Endodermal cell (in vitro differentiated cells): ENCODE measurements around the gene TRIM9. TPM values are rescaled to one million over a fixed set of nuclear protein-coding genes. Genes with fewer than 3 reads are reported as not detected.

Experiments
- DNase-seq: peaks from one replicate; pipeline ENCODE4 v3.0.0-alpha.2; 2017
- H3K27ac ChIP-seq: 2 replicates; pipeline ENCODE4 v1.5.1; 2013; ENCODE audit warnings: mild to moderate bottlenecking, low read depth, low read length, moderate library complexity
- H3K27me3 ChIP-seq: 2 replicates; pipeline ENCODE4 v1.6.1; 2013; ENCODE audit warnings: mild to moderate bottlenecking, low read length, moderate library complexity; ENCODE audit not compliant: insufficient read depth, control insufficient read depth, poor library complexity, severe bottlenecking
- H3K36me3 ChIP-seq: 2 replicates; pipeline ENCODE4 v1.7.0; 2013; ENCODE audit warnings: mild to moderate bottlenecking, low read length, moderate library complexity; ENCODE audit not compliant: control insufficient read depth, insufficient read depth
- H3K4me1 ChIP-seq: one replicate; pipeline ENCODE4 v1.7.0; 2013; ENCODE audit warnings: low read length; ENCODE audit not compliant: control insufficient read depth, insufficient read depth
- H3K4me3 ChIP-seq: 2 replicates; pipeline ENCODE4 v1.5.1; 2013; ENCODE audit warnings: mild to moderate bottlenecking, low read length, moderate library complexity
- H3K9ac ChIP-seq: 2 replicates; pipeline ENCODE4 v1.6.1; 2013; ENCODE audit warnings: mild to moderate bottlenecking, low read length, moderate library complexity; ENCODE audit not compliant: poor library complexity, severe bottlenecking; ENCODE audit errors: extremely low read depth
- H3K9me3 ChIP-seq: 2 replicates; pipeline ENCODE4 v1.6.1; 2013; ENCODE audit warnings: mild to moderate bottlenecking, low read length, moderate library complexity; ENCODE audit not compliant: control insufficient read depth
- H3K27ac Mint-ChIP-seq: 2 replicates; pipeline ENCODE4 v1.8.0; 2020; ENCODE audit warnings: mixed read lengths
- H3K27me3 Mint-ChIP-seq: 2 replicates; pipeline ENCODE4 v1.8.0; 2021; ENCODE audit warnings: mild to moderate bottlenecking, mixed read lengths; ENCODE audit not compliant: insufficient read depth
- H3K36me3 Mint-ChIP-seq: 2 replicates; pipeline ENCODE4 v1.8.0; 2020; ENCODE audit warnings: low read depth, mixed read lengths
- H3K4me1 Mint-ChIP-seq: 2 replicates; pipeline ENCODE4 v1.8.0; 2020; ENCODE audit warnings: mixed read lengths
- H3K4me3 Mint-ChIP-seq: 2 replicates; pipeline ENCODE4 v1.8.0; 2020; ENCODE audit warnings: mild to moderate bottlenecking, moderate library complexity, mixed read lengths
- H3K9me3 Mint-ChIP-seq: 2 replicates; pipeline ENCODE4 v1.8.0; 2020; ENCODE audit warnings: mild to moderate bottlenecking, mixed read lengths
- CTCF ChIP-seq: fragments of 200-600 bp; sonication (generic); conservative IDR thresholded peaks from 2 replicates; pipeline ENCODE4 v1.5.0; 2021; ENCODE audit warnings: antibody characterized with exemption, mild to moderate bottlenecking
- WGBS, 2 experiments: methylation state at CpG; one replicate each; pipeline versions ENCODE4 v1.1.5 to v1.1.7; 2013; ENCODE audit warnings: missing lambda C conversion rate in 2 of 2, mixed read lengths in 1 of 2; ENCODE audit not compliant: insufficient coverage in 1 of 2, insufficient read length in 1 of 2; 5-methylcytosine and 5-hydroxymethylcytosine counted together
- total RNA-seq, 2 donors: library from RNA; stranded (reverse); fragmentation: NEBNext Ultra II Directional in 1 of 2; extraction: Animal tissue kit (Norgen Biotek cat#: 25700) in 1 of 2; gene quantifications; 2 replicates in 1 of 2; 3 replicates in 1 of 2; pipeline ENCODE4 v1.2.1, GENCODE V29; 2021

The TRIM9 gene
- total RNA-seq, 2 donors from 2014 or later = 0.81 to 0.82 TPM

- no peak for DNase-seq
- no peaks in the 10 kb centered on the region for H3K4me1 ChIP-seq
- H3K4me1 Mint-ChIP-seq = no peaks in the 10 kb centered on the region
- no peaks in the 10 kb centered on the region for H3K36me3 ChIP-seq
- H3K36me3 Mint-ChIP-seq = no peaks in the 10 kb centered on the region
- peaks cover 34% of the 10 kb centered on the region for H3K27me3 ChIP-seq
- H3K27ac ChIP-seq = no peak overlapping the region
- no peak overlapping the region for H3K9ac ChIP-seq
- no peak for TF ChIP-seq CTCF
- H3K9me3 ChIP-seq = no peaks in the 10 kb centered on the region
- no peaks in the 10 kb centered on the region for H3K9me3 Mint-ChIP-seq
- H3K27ac Mint-ChIP-seq = no peak overlapping the region
- peaks cover 51% of the 10 kb centered on the region for H3K27me3 Mint-ChIP-seq
- no peak overlapping the region for H3K4me3 Mint-ChIP-seq
- 93% methylated on average over 1 of the region's 1 CpG; no CpG with 5 or more reads in 1 of the 2 experiments for WGBS, 2 experiments
- no peak overlapping the region for H3K4me3 ChIP-seq
Observed at GRCh38 chr14:51079085-51079484, 15.8 kb downstream of the TRIM9 start.

- Histone ChIP-seq H3K4me1 (no peaks in the 10 kb centered on the region), H3K27me3 (peaks cover 25% of the 10 kb centered on the region), H3K36me3 (no peaks in the 10 kb centered on the region), H3K9ac (no peak overlapping the region), H3K4me3 (no peak overlapping the region), H3K9me3 (no peaks in the 10 kb centered on the region), H3K27ac (no peak overlapping the region)
- Mint-ChIP-seq H3K4me3 (no peak overlapping the region), H3K27me3 (peaks cover 35% of the 10 kb centered on the region), H3K27ac (no peak overlapping the region), H3K9me3 (no peaks in the 10 kb centered on the region), H3K36me3 (no peaks in the 10 kb centered on the region), H3K4me1 (no peaks in the 10 kb centered on the region)
- DNase-seq = no peak
- 96% methylated on average over 4 to 8 of the region's 8 CpGs for WGBS, 2 experiments
- no peak for TF ChIP-seq CTCF
Observed at GRCh38 chr14:51074701-51075385, 20.1 kb downstream of the TRIM9 start.

- DNase-seq = no peak
- Histone ChIP-seq H3K4me3 (no peak overlapping the region), H3K27me3 (peaks cover 14% of the 10 kb centered on the region), H3K9ac (no peak overlapping the region), H3K36me3 (no peaks in the 10 kb centered on the region), H3K4me1 (no peaks in the 10 kb centered on the region), H3K27ac (no peak overlapping the region), H3K9me3 (no peaks in the 10 kb centered on the region)
- TF ChIP-seq CTCF = no peak
- Mint-ChIP-seq H3K27ac (no peak overlapping the region), H3K4me3 (no peak overlapping the region), H3K9me3 (peaks cover 3% of the 10 kb centered on the region), H3K27me3 (peaks cover 28% of the 10 kb centered on the region), H3K36me3 (no peaks in the 10 kb centered on the region), H3K4me1 (no peaks in the 10 kb centered on the region)
- 80 to 86% methylated on average over 2 of the region's 2 CpGs for WGBS, 2 experiments
Observed at GRCh38 chr14:51073731-51074130, 21.2 kb downstream of the TRIM9 start.
